ENCODE measurements around the gene ACOT8. TPM values are rescaled to one million over a fixed set of nuclear protein-coding genes. Genes with fewer than 3 reads are reported as not detected.

The ACOT8 gene
- total and polyA plus RNA-seq, 9 of the 15 experiments (the other 6 are each of a cell fraction or from before 2014, with no cell fraction given) = 8.2 to 46.7 (median 20.7) TPM

- peak overlapping the region; percentile 57 to 78 for H3K9ac ChIP-seq (ENCODE audit: insufficient read depth in 1 of 2, low read depth in 2 of 2, low read length in 2 of 2)
- H3K4me2 ChIP-seq (ENCODE audit: insufficient read depth, low read length) = peak overlapping the region; percentile 94
- peaks cover 10% of the 10 kb centered on the region; the same call in 2 of the 3 replicates for H3K36me3 ChIP-seq (ENCODE audit: control insufficient read depth, insufficient read depth, low read length)
- H3K27ac ChIP-seq (ENCODE audit: extremely low read depth, low read depth, low read length) = peak overlapping the region; percentile 88
- peaks cover 24% of the 10 kb centered on the region for H3K79me2 ChIP-seq (ENCODE audit: control insufficient read depth, insufficient read depth, low read length)
- H3K9me3 ChIP-seq (replicated peaks; ENCODE audit: control insufficient read depth, insufficient read depth, low read depth, low read length) = no peaks in the 10 kb centered on the region
- no TSS peak for BruUV-seq (replicated peaks)
- intact Hi-C loops (cut with micrococcal nuclease) = loop anchor here (2.0 kb wide), 1 partner anchor 77 kb away; the partner anchor contains the start of gene PCIF1
- CTCF ChIA-PET (ENCODE audit: low intra/inter-chr PET ratio) = no interaction called here
- peaks cover 21 to 28% of the 10 kb centered on the region in 2 experiments for H3K4me1 ChIP-seq (replicated peaks in 1 of 2; ENCODE audit: control insufficient read depth in 2 of 2, insufficient read depth in 2 of 2, low read length in 2 of 2)
- in situ Hi-C loops (cut with MboI) = no loop called here
- 3% methylated on average over 11 of the region's 13 CpGs for WGBS (ENCODE audit: insufficient coverage, low coverage, missing lambda C conversion rate)
- POLR2A ChIA-PET = interaction anchor here (0.6 to 1.3 kb wide), 3 partner anchors 20 to 54 kb away, joined by 3 read pairs; partner anchors contain the start of gene PLTP
- ATAC-seq (peak; percentile 73), DNase-seq (ENCODE audit: extremely low read depth in 1 of 4, low spot score in 3 of 4) (peak; percentile 70 to 82 (median 80)), FAIRE-seq (no peak)
- H3K27me3 ChIP-seq (ENCODE audit: control insufficient read depth in 2 of 2, insufficient read depth in 2 of 2, low read length in 2 of 2) = no peaks in the 10 kb centered on the region
- H4K20me1 ChIP-seq (replicated peaks; ENCODE audit: control insufficient read depth, insufficient read depth, low read length) = no peaks in the 10 kb centered on the region
- H3K9me1 ChIP-seq (ENCODE audit: control insufficient read depth, insufficient read depth, low read length) = no peaks in the 10 kb centered on the region
- H2AFZ ChIP-seq (ENCODE audit: low read depth, low read length) = peak overlapping the region; percentile 93
- H3K4me3 ChIP-seq = peak overlapping the region; percentile 72
- TF ChIP-seq HIVEP1 (CRISPR knock-in tag; IDR thresholded peaks at IDR 0.05) (no peak), ZFP91 (CRISPR knock-in tag; IDR thresholded peaks at IDR 0.05) (no peak), ZNF436 (CRISPR knock-in tag; IDR thresholded peaks at IDR 0.05) (peak; percentile 95), PTTG1 (tag; IDR thresholded peaks at IDR 0.05; ENCODE audit: low read depth) (no peak), RAD21 (CRISPR knock-in tag; conservative IDR thresholded peaks at IDR 0.05 in 1 of 2, IDR thresholded peaks at IDR 0.05 in 1 of 2) (no peak), GABPB2 (CRISPR knock-in tag; conservative IDR thresholded peaks at IDR 0.05) (no peak), NCOR1 (IDR thresholded peaks at IDR 0.05) (no peak), ZKSCAN8 (CRISPR knock-in tag; IDR thresholded peaks at IDR 0.05) (peak; percentile 98), RBBP5 (IDR thresholded peaks at IDR 0.05; ENCODE audit: borderline replicate concordance, insufficient read depth, low read length, poor library complexity, severe bottlenecking) (peak; percentile 3), RBFOX2 (IDR thresholded peaks at IDR 0.05; ENCODE audit: low read depth, low read length) (no peak), E2F6 (IDR thresholded peaks at IDR 0.05; ENCODE audit: borderline replicate concordance in 1 of 2, extremely low read depth in 1 of 2, insufficient read depth in 1 of 2, insufficient read length in 1 of 2, low read depth in 1 of 2, low read length in 1 of 2, poor library complexity in 1 of 2, severe bottlenecking in 1 of 2) (peak in 1 of 2 experiments; percentile 29), KDM2B (CRISPR knock-in tag; IDR thresholded peaks at IDR 0.05) (no peak), ZNF217 (CRISPR knock-in tag; IDR thresholded peaks at IDR 0.05) (no peak), CXXC5 (CRISPR knock-in tag; IDR thresholded peaks at IDR 0.05) (peak; percentile 36), MED1 (CRISPR knock-in tag; IDR thresholded peaks at IDR 0.05; ENCODE audit: borderline replicate concordance) (no peak), YY1 (IDR thresholded peaks at IDR 0.05; ENCODE audit: borderline replicate concordance in 1 of 3, control insufficient read depth in 1 of 3, extremely low read depth in 1 of 3, insufficient read depth in 3 of 3, insufficient read length in 1 of 3, insufficient replicate concordance in 2 of 3, low read depth in 1 of 3, low read length in 2 of 3) (peak in 1 of 3 experiments; percentile 4), ZNF174 (CRISPR knock-in tag; IDR thresholded peaks at IDR 0.05) (no peak)
Observed at GRCh38 chr20:45857882-45858216, 657 bp upstream of the ACOT8 start.

All from K562 (cell line).